GM19452 (cell line): ENCODE measurements around the gene GAB3.

Source experiments
- ATAC-seq: cut with Tn5 transposase; IDR thresholded peaks from one replicate; pipeline ENCODE4 v1.9.1; 2021; ENCODE audit not compliant: unreplicated experiment

GAB3 gene

GRCh38 chrX:154750301-154751202, at the start of gene GAB3:
TSS of gene GAB3 (minus strand) at chrX:154751077. CDS start at chrX:154751025, 52 bp downstream.
- ATAC-seq = peak; percentile 64

GRCh38 chrX:154799556-154800348, 48.9 kb upstream of the GAB3 start:
- ATAC-seq = no peak

GRCh38 chrX:154797006-154797405, 46.1 kb upstream of the GAB3 start:
- ATAC-seq = no peak

GRCh38 chrX:154795016-154795415, 44.1 kb upstream of the GAB3 start:
- ATAC-seq = no peak

- ATAC-seq = no peak
Measured at GRCh38 chrX:154793084-154793795, 42.4 kb upstream of the GAB3 start.

GRCh38 chrX:154791939-154792338, 41.1 kb upstream of the GAB3 start:
- ATAC-seq = no peak

- no peak for ATAC-seq
Measured at GRCh38 chrX:154791467-154791866, 40.6 kb upstream of the GAB3 start.

GRCh38 chrX:154785716-154786115, 34.8 kb upstream of the GAB3 start:
- no peak for ATAC-seq

- no peak for ATAC-seq
Measured at GRCh38 chrX:154784149-154784995, 33.5 kb upstream of the GAB3 start.

GRCh38 chrX:154780968-154781367, 30.1 kb upstream of the GAB3 start:
- no peak for ATAC-seq

GRCh38 chrX:154779261-154779660, 28.4 kb upstream of the GAB3 start:
- no peak for ATAC-seq

GRCh38 chrX:154776753-154777152, 25.9 kb upstream of the GAB3 start:
- no peak for ATAC-seq

GRCh38 chrX:154775419-154776349, 24.8 kb upstream of the GAB3 start:
- no peak for ATAC-seq

- no peak for ATAC-seq
Measured at GRCh38 chrX:154774622-154775021, 23.7 kb upstream of the GAB3 start.

- peak; percentile 95 for ATAC-seq
Measured at GRCh38 chrX:154762537-154763296, 11.8 kb upstream of the GAB3 start, which contains the start of gene DKC1. TSS of gene DKC1 (plus strand) at chrX:154762864. CDS start at chrX:154762966, 102 bp downstream.

- no peak for ATAC-seq
Measured at GRCh38 chrX:154761977-154762536, 11.2 kb upstream of the GAB3 start.

- ATAC-seq = no peak
Measured at GRCh38 chrX:154758696-154759095, 7.8 kb upstream of the GAB3 start.

- no peak for ATAC-seq
Measured at GRCh38 chrX:154751669-154752271, 893 bp upstream of the GAB3 start.
